Neural progenitor cell (in vitro differentiated cells): ENCODE results near the gene SSBP2. TPM values are rescaled to one million over a fixed set of nuclear protein-coding genes. Genes with fewer than 3 reads are reported as not detected.

Experiments used
- DNase-seq: peaks from one replicate; pipeline ENCODE4 v3.0.0-alpha.2; 2016; ENCODE audit warnings: low spot score
- H2AFZ ChIP-seq: fragments of 200-600 bp; sonication (generic); replicated peaks from 2 replicates; pipeline ENCODE4 v1.6.1; 2016; ENCODE audit warnings: antibody characterized with exemption
- H3F3A ChIP-seq: fragments of 200-600 bp; sonication (generic); 2 replicates; pipeline ENCODE4 v1.6.1; 2016; ENCODE audit warnings: antibody characterized with exemption, low read depth
- H3K27ac ChIP-seq: fragments of 200-600 bp; sonication (generic); 2 replicates; pipeline ENCODE4 v1.5.1; 2016; ENCODE audit warnings: mild to moderate bottlenecking
- H3K27me3 ChIP-seq: fragments of 200-600 bp; sonication (generic); 2 replicates; pipeline ENCODE4 v1.6.1; 2016; ENCODE audit warnings: mild to moderate bottlenecking, moderate library complexity
- H3K36me3 ChIP-seq: fragments of 200-600 bp; sonication (generic); 2 replicates; pipeline ENCODE4 v1.5.1; 2016
- H3K4me1 ChIP-seq: fragments of 200-600 bp; sonication (generic); 2 replicates; pipeline ENCODE4 v1.6.1; 2016; ENCODE audit warnings: mixed run types
- H3K4me2 ChIP-seq: fragments of 200-600 bp; sonication (generic); 2 replicates; pipeline ENCODE4 v1.6.1; 2016
- H3K4me3 ChIP-seq: fragments of 200-600 bp; sonication (generic); 2 replicates; pipeline ENCODE4 v1.5.1; 2016
- H3K79me2 ChIP-seq: fragments of 200-600 bp; sonication (generic); 2 replicates; pipeline ENCODE4 v1.6.1; 2016; ENCODE audit warnings: low read depth
- H3K9ac ChIP-seq: fragments of 200-600 bp; sonication (generic); 2 replicates; pipeline ENCODE4 v1.6.1; 2016
- H3K9me3 ChIP-seq: fragments of 200-600 bp; sonication (generic); 2 replicates; pipeline ENCODE4 v1.5.1; 2016; ENCODE audit warnings: low read depth
- H4K20me1 ChIP-seq: fragments of 200-600 bp; sonication (generic); 2 replicates; pipeline ENCODE4 v1.6.1; 2016; ENCODE audit warnings: low read depth
- H3K27ac Mint-ChIP-seq: 3 replicates; pipeline ENCODE4 v1.8.0; 2021; ENCODE audit warnings: mixed read lengths
- H3K27me3 Mint-ChIP-seq: 2 replicates; pipeline ENCODE4 v1.8.0; 2022; ENCODE audit warnings: low read depth, mild to moderate bottlenecking, inconsistent platforms, moderate library complexity, mixed read lengths; ENCODE audit not compliant: insufficient read depth
- H3K36me3 Mint-ChIP-seq: 3 replicates; pipeline ENCODE4 v1.8.0; 2021; ENCODE audit warnings: mixed read lengths
- H3K4me1 Mint-ChIP-seq: 3 replicates; pipeline ENCODE4 v1.8.0; 2021; ENCODE audit warnings: mixed read lengths
- H3K4me3 Mint-ChIP-seq: 3 replicates; pipeline ENCODE4 v1.8.0; 2021; ENCODE audit warnings: mild to moderate bottlenecking, moderate library complexity, mixed read lengths
- H3K9me3 Mint-ChIP-seq: 3 replicates; pipeline ENCODE4 v1.8.0; 2020; ENCODE audit warnings: mixed read lengths
- EZH2 ChIP-seq: fragments of 200-600 bp; sonication (generic); IDR thresholded peaks from 2 replicates; pipeline ENCODE4 v1.6.1; 2017; ENCODE audit warnings: antibody characterized with exemption, mild to moderate bottlenecking, moderate library complexity
- EZH2phosphoT487 ChIP-seq: fragments of 200-600 bp; sonication (generic); IDR thresholded peaks from 2 replicates; pipeline ENCODE4 v1.6.1; 2017; ENCODE audit warnings: antibody characterized with exemption
- total RNA-seq: library from RNA; depleted of rRNA; stranded (reverse); fragments of >200 nt; gene quantifications from 2 replicates; pipeline ENCODE4 v1.2.3, GENCODE V29; 2015; ENCODE audit warnings: low replicate concordance
- TF ChIP-seq, protein P1 (sequence below): fragments of 200-600 bp; sonication (generic); IDR thresholded peaks from 2 replicates; pipeline ENCODE4 v1.5.1; 2017; ENCODE audit warnings: antibody characterized with exemption, mild to moderate bottlenecking

Gene SSBP2
- total RNA-seq, 1 donor from 2014 or later = 175 TPM

DNA sequence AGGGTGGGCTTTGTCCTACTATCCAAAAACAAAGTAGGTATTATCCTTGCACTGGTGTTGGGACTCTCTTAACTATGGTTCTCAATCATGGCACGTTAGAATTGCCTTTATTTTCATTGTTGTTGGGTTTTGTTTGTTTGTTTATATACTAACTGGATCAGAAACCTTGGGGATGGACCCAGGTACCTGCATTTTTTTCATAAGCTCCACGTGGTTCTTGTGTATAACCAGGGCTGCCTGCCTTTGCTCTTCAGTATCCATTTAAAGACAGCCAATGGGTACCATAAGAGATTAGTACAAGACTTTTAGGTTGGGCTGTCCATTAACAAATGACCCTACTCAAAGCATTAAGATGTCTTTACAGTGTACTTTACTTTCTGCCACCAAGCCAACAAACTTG lies 2.5 kb upstream of the SSBP2 start:
- peaks cover 30% of the 10 kb centered on the region for H3F3A ChIP-seq
- H3K27me3 Mint-ChIP-seq = peaks cover 2% of the 10 kb centered on the region
- no peak overlapping the region for H2AFZ ChIP-seq
- no peaks in the 10 kb centered on the region for H3K36me3 ChIP-seq
- H3K79me2 ChIP-seq = peaks cover 22% of the 10 kb centered on the region
- DNase-seq = no peak
- no peaks in the 10 kb centered on the region for H3K9me3 Mint-ChIP-seq
- no peak overlapping the region for H3K27ac Mint-ChIP-seq
- H4K20me1 ChIP-seq = peaks cover 11% of the 10 kb centered on the region
- H3K36me3 Mint-ChIP-seq = no peaks in the 10 kb centered on the region
- H3K4me2 ChIP-seq = peak overlapping the region; percentile 45
- H3K27ac ChIP-seq = no peak overlapping the region
- no peak overlapping the region for H3K4me3 ChIP-seq
- no peaks in the 10 kb centered on the region for H3K27me3 ChIP-seq
- H3K9me3 ChIP-seq = no peaks in the 10 kb centered on the region
- TF ChIP-seq EZH2 = no peak
- TF ChIP-seq EZH2phosphoT487 = no peak
- TF ChIP-seq, protein P1, sequence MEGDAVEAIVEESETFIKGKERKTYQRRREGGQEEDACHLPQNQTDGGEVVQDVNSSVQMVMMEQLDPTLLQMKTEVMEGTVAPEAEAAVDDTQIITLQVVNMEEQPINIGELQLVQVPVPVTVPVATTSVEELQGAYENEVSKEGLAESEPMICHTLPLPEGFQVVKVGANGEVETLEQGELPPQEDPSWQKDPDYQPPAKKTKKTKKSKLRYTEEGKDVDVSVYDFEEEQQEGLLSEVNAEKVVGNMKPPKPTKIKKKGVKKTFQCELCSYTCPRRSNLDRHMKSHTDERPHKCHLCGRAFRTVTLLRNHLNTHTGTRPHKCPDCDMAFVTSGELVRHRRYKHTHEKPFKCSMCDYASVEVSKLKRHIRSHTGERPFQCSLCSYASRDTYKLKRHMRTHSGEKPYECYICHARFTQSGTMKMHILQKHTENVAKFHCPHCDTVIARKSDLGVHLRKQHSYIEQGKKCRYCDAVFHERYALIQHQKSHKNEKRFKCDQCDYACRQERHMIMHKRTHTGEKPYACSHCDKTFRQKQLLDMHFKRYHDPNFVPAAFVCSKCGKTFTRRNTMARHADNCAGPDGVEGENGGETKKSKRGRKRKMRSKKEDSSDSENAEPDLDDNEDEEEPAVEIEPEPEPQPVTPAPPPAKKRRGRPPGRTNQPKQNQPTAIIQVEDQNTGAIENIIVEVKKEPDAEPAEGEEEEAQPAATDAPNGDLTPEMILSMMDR = no peak
- H3K9ac ChIP-seq = no peak overlapping the region
- H3K4me3 Mint-ChIP-seq = no peak overlapping the region
- peaks cover 39% of the 10 kb centered on the region for H3K4me1 Mint-ChIP-seq
- H3K4me1 ChIP-seq = peaks cover 65% of the 10 kb centered on the region

GRCh38 chr5:81752644-81752963 lies 1.7 kb upstream of the SSBP2 start:
- Histone ChIP-seq H3K27ac (no peak overlapping the region), H4K20me1 (peaks cover 20% of the 10 kb centered on the region), H2AFZ (no peak overlapping the region), H3F3A (peaks cover 30% of the 10 kb centered on the region), H3K27me3 (no peaks in the 10 kb centered on the region), H3K4me3 (no peak overlapping the region), H3K9ac (no peak overlapping the region), H3K79me2 (peaks cover 31% of the 10 kb centered on the region), H3K4me1 (peaks cover 73% of the 10 kb centered on the region), H3K4me2 (peak overlapping the region; percentile 82), H3K36me3 (no peaks in the 10 kb centered on the region), H3K9me3 (no peaks in the 10 kb centered on the region)
- Mint-ChIP-seq H3K4me3 (no peak overlapping the region), H3K27me3 (no peaks in the 10 kb centered on the region), H3K36me3 (no peaks in the 10 kb centered on the region), H3K27ac (no peak overlapping the region), H3K4me1 (peaks cover 45% of the 10 kb centered on the region), H3K9me3 (no peaks in the 10 kb centered on the region)
- no peak for DNase-seq
- TF ChIP-seq EZH2phosphoT487 = no peak
- TF ChIP-seq EZH2 = no peak
- TF ChIP-seq, protein P1 = no peak

DNA sequence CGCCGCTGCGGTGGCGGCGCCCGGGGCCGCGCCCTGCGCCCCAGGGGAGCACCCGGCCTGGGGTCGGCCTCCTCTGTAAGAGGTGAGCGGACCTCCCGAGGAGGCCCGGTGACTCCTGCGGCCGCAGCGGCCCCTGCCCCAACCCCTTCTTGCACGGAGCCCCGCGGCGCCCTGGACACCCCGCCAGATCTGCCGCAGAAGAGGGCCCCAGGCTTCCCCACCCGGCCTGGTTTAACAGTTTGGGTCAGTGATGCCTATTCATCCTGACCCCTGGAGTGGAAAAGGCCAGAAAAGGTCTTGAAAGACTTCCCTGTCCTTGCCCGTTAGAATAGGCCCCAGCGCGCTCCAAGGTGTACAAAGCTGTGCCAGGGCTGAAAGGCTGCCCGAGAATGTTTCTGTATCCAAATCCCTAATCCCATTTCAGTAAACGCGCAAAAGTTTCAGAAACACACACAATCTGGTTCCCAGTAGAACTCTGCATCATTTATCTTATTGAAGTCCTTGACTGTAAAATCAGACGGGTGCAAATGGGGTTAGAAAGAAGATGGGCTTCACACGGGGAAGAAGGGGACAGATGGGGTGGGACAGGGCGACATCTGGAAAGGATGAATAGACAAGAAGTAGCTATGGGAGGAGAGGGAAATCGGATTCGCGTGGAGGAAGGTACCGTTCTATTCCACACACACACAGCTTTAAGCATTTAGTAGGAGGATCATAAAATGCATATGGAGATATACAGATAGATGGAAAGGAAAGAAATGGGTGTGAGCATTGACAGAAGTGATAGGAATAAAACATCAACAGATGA lies 1.1 kb upstream of the SSBP2 start:
- H3K27me3 ChIP-seq = no peaks in the 10 kb centered on the region
- no peaks in the 10 kb centered on the region for H3K9me3 ChIP-seq
- H3K27ac ChIP-seq = peak overlapping the region; percentile 88
- H3K9ac ChIP-seq = peak overlapping the region; percentile 3
- H3K4me3 ChIP-seq = peak overlapping the region; percentile 56
- H4K20me1 ChIP-seq = peaks cover 25% of the 10 kb centered on the region
- peak; percentile 75 for DNase-seq
- H3K4me1 ChIP-seq = peaks cover 75% of the 10 kb centered on the region
- peak overlapping the region; percentile 82 for H3K4me2 ChIP-seq
- Mint-ChIP-seq H3K27me3 (no peaks in the 10 kb centered on the region), H3K27ac (peak overlapping the region; percentile 81), H3K4me1 (peaks cover 50% of the 10 kb centered on the region), H3K36me3 (no peaks in the 10 kb centered on the region), H3K9me3 (no peaks in the 10 kb centered on the region), H3K4me3 (peak overlapping the region; percentile 76)
- H3F3A ChIP-seq = peaks cover 30% of the 10 kb centered on the region
- H2AFZ ChIP-seq = peak overlapping the region; percentile 38
- H3K79me2 ChIP-seq = peaks cover 36% of the 10 kb centered on the region
- TF ChIP-seq EZH2phosphoT487 = no peak
- TF ChIP-seq EZH2 = no peak
- TF ChIP-seq, protein P1 = no peak
- no peaks in the 10 kb centered on the region for H3K36me3 ChIP-seq
